Measurements from ENCODE around the gene TUT1. TPM values are rescaled to one million over a fixed set of nuclear protein-coding genes. Genes with fewer than 3 reads are reported as not detected.
A peak's percentile ranks its signal among the peaks of the same experiment; 100 is the strongest.
"Not testable (repeated sequence)": the region's sequence is repeated elsewhere in the genome, so short reads cannot be mapped to it uniquely, and the experiment has no call there.

TUT1 gene
- total RNA-seq, 2 donors from 2014 or later, result 26.6 to 30.6 TPM

DNA sequence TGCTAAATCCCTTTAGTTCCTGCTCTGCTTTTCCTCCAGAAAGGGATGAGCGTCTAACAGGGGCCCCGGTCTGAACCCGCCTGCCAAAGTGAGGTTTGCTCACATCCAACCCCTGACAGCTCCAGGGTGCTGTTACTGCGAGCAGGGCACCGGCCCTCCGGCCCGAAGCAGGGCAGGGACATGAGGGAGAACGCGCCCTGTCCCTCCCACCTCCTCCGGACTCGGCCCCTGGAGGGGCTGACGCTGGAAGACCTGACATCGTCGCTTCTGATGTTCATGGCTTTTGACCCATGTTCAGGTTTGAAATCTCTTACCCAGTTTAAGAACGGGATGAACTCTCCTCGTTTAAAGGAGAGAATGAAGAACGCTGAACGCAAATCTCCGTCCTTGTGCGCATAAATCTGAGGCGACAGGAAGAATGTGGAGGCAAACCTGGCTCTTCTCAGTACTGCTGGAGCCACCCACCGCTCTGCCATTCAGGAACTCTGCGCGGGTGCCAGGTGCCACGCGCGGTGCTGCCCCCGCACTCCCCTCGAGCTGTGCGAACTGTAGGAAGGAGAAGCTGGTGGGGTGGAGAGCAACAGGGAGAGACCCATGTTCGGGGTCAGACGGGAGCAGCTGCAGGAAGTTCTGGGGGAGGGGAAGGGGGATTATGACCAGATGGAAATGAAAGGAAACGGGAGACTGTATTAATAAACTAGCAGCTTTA lies 16.8 kb downstream of the TUT1 start:
- H3K27me3 ChIP-seq (replicated peaks; ENCODE audit: insufficient read depth), result no peaks in the 10 kb centered on the region
- peak overlapping the region; percentile 42 to 74 for H3K4me3 ChIP-seq
- H3K9me3 ChIP-seq, result no peaks in the 10 kb centered on the region
- intact Hi-C loops (cut with DNase I), result no loop called here
- peak; percentile 17 for TF ChIP-seq POLR2A (IDR thresholded peaks at IDR 0.05)
- no peak for TF ChIP-seq POLR2AphosphoS5 (IDR thresholded peaks at IDR 0.05)
- H3K36me3 ChIP-seq, result peaks cover 0 to 4% of the 10 kb centered on the region in 2 donors
- WGBS, result under 1% methylated on average over 33 of the region's 33 CpGs
- peaks cover 11% of the 10 kb centered on the region for H3K4me1 ChIP-seq (replicated peaks)
- DNase-seq (ENCODE audit: low spot score), result no peak
- H3K27ac ChIP-seq, result peak overlapping the region; percentile 98 to 99

DNA sequence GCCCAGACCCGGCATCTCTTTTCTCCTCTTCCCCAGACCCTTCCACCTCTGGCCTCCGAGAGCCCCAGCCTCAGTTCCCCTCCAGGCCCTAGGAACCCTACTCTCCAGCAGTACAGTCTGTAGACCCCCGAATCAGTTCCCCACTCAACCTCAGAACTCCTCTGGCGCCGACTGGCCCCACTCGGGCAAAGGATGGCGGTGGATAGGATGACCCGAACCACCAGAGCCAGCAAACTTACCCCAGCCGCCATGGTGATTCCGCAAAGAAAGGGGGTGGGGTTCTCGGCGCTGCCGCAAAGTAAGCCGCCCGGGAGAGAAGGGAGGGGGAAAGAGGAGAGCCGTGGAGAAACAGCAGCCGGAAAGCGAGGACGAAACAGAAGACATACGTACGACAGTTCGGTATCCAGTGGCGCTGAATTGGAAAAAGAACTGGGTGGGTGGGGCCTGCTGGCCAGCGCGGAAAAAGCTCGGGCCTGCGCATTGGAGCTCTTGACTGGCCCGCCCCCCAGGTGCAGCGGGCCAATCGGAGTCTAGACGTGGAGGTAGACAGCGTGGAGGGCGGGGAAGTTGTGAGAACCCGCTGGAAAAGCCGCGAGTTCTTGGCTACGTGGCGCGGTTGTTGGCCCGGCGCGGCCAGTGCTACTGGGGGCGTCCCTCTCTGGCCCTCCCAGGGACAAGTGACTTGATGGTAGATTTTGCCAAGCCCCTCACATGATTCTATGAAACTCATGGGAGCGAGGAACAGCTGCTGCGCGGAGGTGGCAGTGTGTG lies 17.5 kb downstream of the TUT1 start, which contains the start of gene EEF1G:
TSS of gene EEF1G (minus strand) at position 300 of the 771 bp plus-strand sequence. CDS start at position 251, 49 bp downstream.
- WGBS, result under 1% methylated on average over 46 of the region's 46 CpGs
- H3K36me3 ChIP-seq, result peaks cover 0 to 6% of the 10 kb centered on the region in 2 donors
- no peaks in the 10 kb centered on the region for H3K9me3 ChIP-seq
- TF ChIP-seq, protein P1, sequence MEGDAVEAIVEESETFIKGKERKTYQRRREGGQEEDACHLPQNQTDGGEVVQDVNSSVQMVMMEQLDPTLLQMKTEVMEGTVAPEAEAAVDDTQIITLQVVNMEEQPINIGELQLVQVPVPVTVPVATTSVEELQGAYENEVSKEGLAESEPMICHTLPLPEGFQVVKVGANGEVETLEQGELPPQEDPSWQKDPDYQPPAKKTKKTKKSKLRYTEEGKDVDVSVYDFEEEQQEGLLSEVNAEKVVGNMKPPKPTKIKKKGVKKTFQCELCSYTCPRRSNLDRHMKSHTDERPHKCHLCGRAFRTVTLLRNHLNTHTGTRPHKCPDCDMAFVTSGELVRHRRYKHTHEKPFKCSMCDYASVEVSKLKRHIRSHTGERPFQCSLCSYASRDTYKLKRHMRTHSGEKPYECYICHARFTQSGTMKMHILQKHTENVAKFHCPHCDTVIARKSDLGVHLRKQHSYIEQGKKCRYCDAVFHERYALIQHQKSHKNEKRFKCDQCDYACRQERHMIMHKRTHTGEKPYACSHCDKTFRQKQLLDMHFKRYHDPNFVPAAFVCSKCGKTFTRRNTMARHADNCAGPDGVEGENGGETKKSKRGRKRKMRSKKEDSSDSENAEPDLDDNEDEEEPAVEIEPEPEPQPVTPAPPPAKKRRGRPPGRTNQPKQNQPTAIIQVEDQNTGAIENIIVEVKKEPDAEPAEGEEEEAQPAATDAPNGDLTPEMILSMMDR (IDR thresholded peaks at IDR 0.05), result peak in 1 of 4 experiments; percentile 17
- TF ChIP-seq POLR2A (IDR thresholded peaks at IDR 0.05), result peak; percentile 94
- peak; percentile 99 for TF ChIP-seq POLR2AphosphoS5 (IDR thresholded peaks at IDR 0.05)
- peak within 1 kb of the TSS; percentile 98 to 99 for H3K27ac ChIP-seq
- H3K4me3 ChIP-seq, result peak within 1 kb of the TSS; percentile 59 to 74
- intact Hi-C loops (cut with DNase I), result no loop called here
- H3K27me3 ChIP-seq (replicated peaks; ENCODE audit: insufficient read depth), result no peaks in the 10 kb centered on the region
- DNase-seq (ENCODE audit: low spot score), result peak; percentile 99
- peaks cover 11% of the 10 kb centered on the region for H3K4me1 ChIP-seq (replicated peaks)

DNA sequence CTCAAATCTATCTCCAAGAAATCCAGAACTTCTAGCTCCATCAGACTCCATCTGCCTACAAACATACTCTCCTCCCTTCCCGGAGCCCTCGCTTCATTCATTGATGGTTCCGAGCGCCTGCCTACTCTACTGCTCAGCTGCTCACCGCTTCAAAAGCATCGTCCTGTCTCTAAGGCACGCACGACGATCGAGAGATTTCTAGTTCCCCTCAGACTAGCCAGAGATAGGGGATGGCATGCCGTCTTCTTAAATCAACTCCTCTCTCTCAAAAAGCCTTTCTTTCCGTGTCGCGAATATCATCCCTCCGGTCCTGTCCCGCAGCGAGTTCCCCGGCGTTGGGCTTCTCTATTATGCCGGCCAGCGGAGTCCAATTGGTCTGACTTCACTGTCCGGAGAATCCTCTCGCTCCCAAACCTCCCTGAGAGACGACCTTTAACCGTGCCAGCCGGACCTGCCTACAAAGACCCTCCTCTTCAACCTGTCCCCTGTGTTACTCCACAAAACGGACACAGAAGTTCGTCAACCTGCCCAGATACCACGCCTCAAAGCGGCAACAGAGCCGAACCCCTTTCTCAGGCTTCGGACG lies 18.2 kb downstream of the TUT1 start:
- Histone ChIP-seq H3K27ac (peak overlapping the region; percentile 98 to 99), H3K36me3 (peaks cover 0 to 6% of the 10 kb centered on the region in 2 donors), H3K9me3 (no peaks in the 10 kb centered on the region), H3K27me3 (replicated peaks; ENCODE audit: insufficient read depth) (no peaks in the 10 kb centered on the region), H3K4me1 (replicated peaks) (peaks cover 11% of the 10 kb centered on the region), H3K4me3 (peak overlapping the region; percentile 59 to 74)
- intact Hi-C loops (cut with DNase I), result no loop called here
- DNase-seq (ENCODE audit: low spot score), result no peak
- under 1% methylated on average over 33 of the region's 33 CpGs for WGBS
- TF ChIP-seq, protein P1 (IDR thresholded peaks at IDR 0.05), result no peak
- no peak for TF ChIP-seq POLR2A (IDR thresholded peaks at IDR 0.05)
- no peak for TF ChIP-seq POLR2AphosphoS5 (IDR thresholded peaks at IDR 0.05)

DNA sequence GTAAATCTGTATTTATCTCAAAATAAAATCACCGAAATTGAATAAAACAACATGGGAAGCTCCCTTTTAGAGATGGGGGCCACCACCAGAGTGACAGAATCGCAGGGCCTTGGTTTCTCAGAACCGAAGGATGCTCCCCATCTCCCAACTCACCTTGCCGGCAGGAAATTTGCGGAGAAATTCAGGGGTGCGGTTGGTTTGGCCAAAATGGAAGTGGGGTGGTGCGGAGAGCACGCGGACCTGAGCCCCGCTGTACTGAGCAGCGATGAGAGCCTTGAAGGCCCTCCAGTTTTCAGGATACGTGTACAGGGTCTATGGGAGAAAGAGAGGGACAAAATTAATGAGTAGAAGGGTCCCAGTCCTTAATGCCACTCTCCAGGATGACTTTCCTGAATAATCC lies 18.9 kb downstream of the TUT1 start:
- Histone ChIP-seq H3K27ac (peak overlapping the region in 1 of 2 donors; percentile 99), H3K4me1 (replicated peaks) (peaks cover 11% of the 10 kb centered on the region), H3K9me3 (no peaks in the 10 kb centered on the region), H3K4me3 (peak overlapping the region in 1 of 2 donors; percentile 74), H3K27me3 (replicated peaks; ENCODE audit: insufficient read depth) (no peaks in the 10 kb centered on the region), H3K36me3 (peaks cover 2 to 6% of the 10 kb centered on the region in 2 donors)
- TF ChIP-seq POLR2AphosphoS5 (IDR thresholded peaks at IDR 0.05) (no peak), POLR2A (IDR thresholded peaks at IDR 0.05) (no peak)
- TF ChIP-seq, protein P1 (IDR thresholded peaks at IDR 0.05), result no peak
- WGBS, result 69% methylated on average over 12 of the region's 12 CpGs
- intact Hi-C loops (cut with DNase I), result no loop called here
- DNase-seq (ENCODE audit: low spot score), result no peak

DNA sequence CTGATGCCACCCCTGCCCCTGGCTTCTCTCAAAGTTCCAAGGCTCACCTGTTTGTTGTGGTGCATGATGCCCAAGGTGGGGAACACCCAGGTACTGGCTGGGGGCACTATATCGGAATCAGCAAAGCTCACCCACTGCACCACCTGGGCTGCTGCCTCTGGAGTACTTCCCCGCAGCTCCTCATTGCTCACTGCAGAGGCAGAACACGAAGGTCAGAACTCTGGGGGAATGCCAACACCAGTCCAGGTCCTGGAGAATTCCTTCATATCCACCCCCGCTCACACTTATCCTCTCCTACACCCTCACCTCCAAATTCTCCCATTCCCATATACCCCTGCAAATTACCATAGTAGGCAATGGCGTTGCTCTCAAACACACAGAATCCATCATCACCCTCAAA lies 19.8 kb downstream of the TUT1 start:
- H3K4me3 ChIP-seq; DNase-seq (ENCODE audit: low spot score); H3K27me3 ChIP-seq (replicated peaks; ENCODE audit: insufficient read depth); intact Hi-C loops (cut with DNase I); H3K9me3 ChIP-seq: not testable (repeated sequence)
- Histone ChIP-seq H3K27ac (peak overlapping the region in 1 of 2 donors; percentile 99), H3K36me3 (peaks cover 9 to 12% of the 10 kb centered on the region in 2 donors), H3K4me1 (replicated peaks) (peaks cover 11% of the 10 kb centered on the region)
- 90% methylated on average over 5 of the region's 5 CpGs for WGBS

DNA sequence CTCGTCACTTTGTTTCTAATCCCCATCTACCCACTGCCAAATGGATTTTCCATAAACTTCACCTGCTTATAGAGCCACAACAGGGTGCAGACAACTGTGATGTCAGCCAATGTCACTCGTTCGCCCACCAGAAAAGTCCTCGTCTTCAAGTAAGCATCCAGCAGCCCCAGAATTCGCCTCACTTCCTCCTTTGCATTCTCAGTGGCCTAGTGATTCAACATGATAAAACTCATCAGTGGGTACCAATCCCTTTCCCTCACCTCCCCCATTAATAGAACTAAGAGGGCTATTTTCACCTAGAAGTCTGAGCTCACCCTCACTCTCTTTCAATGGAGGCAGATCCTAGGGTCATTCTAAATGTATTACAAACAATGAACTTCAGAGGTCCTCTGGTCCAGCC lies 20.4 kb downstream of the TUT1 start:
- H3K4me1 ChIP-seq (replicated peaks), result peaks cover 11% of the 10 kb centered on the region
- DNase-seq (ENCODE audit: low spot score); H3K4me3 ChIP-seq; intact Hi-C loops (cut with DNase I); H3K27me3 ChIP-seq (replicated peaks; ENCODE audit: insufficient read depth); H3K9me3 ChIP-seq; H3K27ac ChIP-seq: not testable (repeated sequence)
- H3K36me3 ChIP-seq, result peaks cover 9 to 17% of the 10 kb centered on the region in 2 donors
- WGBS, result 90% methylated on average over 5 of the region's 5 CpGs

Measured in prostate gland (tissue), 2 donors.